HepG2 (cell line): ENCODE results near the gene TNPO3. TPM values are rescaled to one million over a fixed set of nuclear protein-coding genes. Genes with fewer than 3 reads are reported as not detected.

Experiments used
- CCDC6 ChIP-seq: sonication (generic); formaldehyde crosslinking; IDR thresholded peaks from 2 replicates; pipeline ENCODE4 v1.8.1; 2022; ENCODE audit warnings: mild to moderate bottlenecking, missing genetic modification reagents, moderate library complexity
- JARID2 ChIP-seq: sonication (generic); formaldehyde crosslinking; IDR thresholded peaks from 2 replicates; pipeline ENCODE4 v1.8.1; 2023; ENCODE audit warnings: missing genetic modification reagents, inconsistent platforms; ENCODE audit not compliant: insufficient replicate concordance
- NFATC3 ChIP-seq: sonication (generic); formaldehyde crosslinking; IDR thresholded peaks from 2 replicates; pipeline ENCODE4 v1.5.1; 2020; ENCODE audit warnings: mild to moderate bottlenecking, missing genetic modification reagents
- ZNF350 ChIP-seq: sonication (generic); formaldehyde crosslinking; IDR thresholded peaks from 2 replicates; pipeline ENCODE4 v1.4.0; 2020; ENCODE audit warnings: mild to moderate bottlenecking, low read depth, missing genetic modification reagents, borderline replicate concordance
- polyA plus RNA-seq, 8 experiments: library from polyadenylated mRNA; depleted of rRNA in 3 of 8; stranded (reverse) in 7 of 8; unstranded in 1 of 8; fragments of >200 nt; fragmentation: Illumina TruSeq in 4 of 8; extraction: Trizol in 4 of 8; gene quantifications; 2 replicates each; pipeline versions ENCODE4 v1.2.1 to v1.2.3, GENCODE V29; 2011 to 2016; ENCODE audit warnings: low read depth in 4 of 8, missing spikeins in 1 of 8, mixed read lengths in 1 of 8; ENCODE audit not compliant: insufficient read depth in 1 of 8
- total RNA-seq, 5 experiments: library from RNA; depleted of rRNA; stranded (reverse); fragments of >200 nt; fragmentation: Illumina TruSeq; extraction: Trizol; gene quantifications; 2 replicates each; pipeline ENCODE4 v1.2.3, GENCODE V29; 2016; ENCODE audit warnings: low read depth in 1 of 5
- TF ChIP-seq, protein P1 (sequence below): sonication (generic); formaldehyde crosslinking; IDR thresholded peaks from 2 replicates; pipeline ENCODE4 v1.4.0; 2020; ENCODE audit warnings: missing genetic modification reagents, mild to moderate bottlenecking, borderline replicate concordance
- TF ChIP-seq, protein P2 (sequence below): IDR thresholded peaks from 2 replicates; pipeline ENCODE4 v1.6.1; 2012; ENCODE audit warnings: inconsistent platforms
- TF ChIP-seq, protein P3 (sequence below), 2 experiments: sonication (generic) in 1 of 2; formaldehyde crosslinking in 1 of 2; IDR thresholded peaks; 2 replicates each; pipeline versions ENCODE4 v1.4.0 to v1.6.1; 2018 to 2020; ENCODE audit warnings: missing genetic modification reagents in 2 of 2, borderline replicate concordance in 1 of 2, low read depth in 1 of 2, mild to moderate bottlenecking in 1 of 2, missing biosample characterization in 1 of 2
- TF ChIP-seq, protein P4 (sequence below): sonication (generic); formaldehyde crosslinking; IDR thresholded peaks from 2 replicates; pipeline ENCODE4 v1.5.0; 2020; ENCODE audit warnings: mild to moderate bottlenecking, missing genetic modification reagents, moderate library complexity
- TF ChIP-seq, protein P5 (sequence below): sonication (generic); formaldehyde crosslinking; IDR thresholded peaks from 2 replicates; pipeline ENCODE4 v1.8.0; 2022; ENCODE audit warnings: missing genetic modification reagents, mild to moderate bottlenecking, borderline replicate concordance
- TF ChIP-seq, protein P6 (sequence below): sonication (generic); formaldehyde crosslinking; IDR thresholded peaks from 2 replicates; pipeline ENCODE4 v1.5.1; 2020; ENCODE audit warnings: mild to moderate bottlenecking, missing genetic modification reagents, moderate library complexity
- TF ChIP-seq, protein P7 (sequence below): sonication (generic); formaldehyde crosslinking; IDR thresholded peaks from 2 replicates; pipeline ENCODE4 v1.4.0; 2020; ENCODE audit warnings: mild to moderate bottlenecking, missing genetic modification reagents

The TNPO3 gene
- total and polyA plus RNA-seq, 2 of the 13 experiments (the other 11 are each of a cell fraction or from before 2014, with no cell fraction given): 23.8 to 44.6 TPM

DNA sequence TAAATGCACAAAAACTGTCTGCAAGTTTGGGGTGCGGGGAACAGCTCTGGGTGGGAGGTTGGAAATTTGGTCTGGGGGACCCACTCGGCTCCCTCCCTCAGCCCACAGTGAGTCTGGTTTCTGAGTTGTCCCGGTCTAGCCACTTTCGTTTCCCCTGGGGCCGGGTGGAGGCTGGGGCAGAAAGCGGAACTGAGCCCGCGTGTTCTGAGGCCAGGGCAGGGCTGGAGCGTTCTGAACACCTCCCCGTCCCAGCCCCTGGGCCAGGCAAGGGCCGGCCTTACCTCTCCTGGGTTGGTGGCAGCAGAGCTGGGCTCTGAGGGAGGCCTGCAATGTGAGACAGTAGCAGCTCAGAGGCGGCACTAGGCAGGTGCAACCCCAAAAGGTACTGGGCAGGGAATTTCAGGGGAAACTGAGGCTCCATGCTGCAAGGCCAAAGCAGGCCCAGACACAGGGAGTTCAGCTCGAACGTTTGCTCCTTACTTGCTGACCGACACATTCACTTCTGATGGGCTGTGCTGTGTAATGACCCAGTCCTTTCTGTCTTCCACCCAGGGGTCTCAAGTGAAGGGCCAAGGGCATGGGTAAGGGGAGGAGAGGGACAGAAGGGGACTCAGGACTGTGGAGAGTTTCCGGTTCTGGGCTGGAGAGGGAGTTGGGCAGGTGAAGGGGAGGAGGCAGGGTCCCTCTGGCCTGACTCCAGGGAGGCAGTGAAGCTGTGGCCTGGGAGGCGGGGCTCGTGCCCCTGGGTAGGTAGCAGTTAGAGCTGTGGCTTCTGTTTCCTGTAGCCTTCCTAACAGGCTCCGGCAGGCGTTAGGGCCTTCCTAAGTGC is 114.2 kb downstream of the TNPO3 start (continued):
- TF ChIP-seq, protein P1, sequence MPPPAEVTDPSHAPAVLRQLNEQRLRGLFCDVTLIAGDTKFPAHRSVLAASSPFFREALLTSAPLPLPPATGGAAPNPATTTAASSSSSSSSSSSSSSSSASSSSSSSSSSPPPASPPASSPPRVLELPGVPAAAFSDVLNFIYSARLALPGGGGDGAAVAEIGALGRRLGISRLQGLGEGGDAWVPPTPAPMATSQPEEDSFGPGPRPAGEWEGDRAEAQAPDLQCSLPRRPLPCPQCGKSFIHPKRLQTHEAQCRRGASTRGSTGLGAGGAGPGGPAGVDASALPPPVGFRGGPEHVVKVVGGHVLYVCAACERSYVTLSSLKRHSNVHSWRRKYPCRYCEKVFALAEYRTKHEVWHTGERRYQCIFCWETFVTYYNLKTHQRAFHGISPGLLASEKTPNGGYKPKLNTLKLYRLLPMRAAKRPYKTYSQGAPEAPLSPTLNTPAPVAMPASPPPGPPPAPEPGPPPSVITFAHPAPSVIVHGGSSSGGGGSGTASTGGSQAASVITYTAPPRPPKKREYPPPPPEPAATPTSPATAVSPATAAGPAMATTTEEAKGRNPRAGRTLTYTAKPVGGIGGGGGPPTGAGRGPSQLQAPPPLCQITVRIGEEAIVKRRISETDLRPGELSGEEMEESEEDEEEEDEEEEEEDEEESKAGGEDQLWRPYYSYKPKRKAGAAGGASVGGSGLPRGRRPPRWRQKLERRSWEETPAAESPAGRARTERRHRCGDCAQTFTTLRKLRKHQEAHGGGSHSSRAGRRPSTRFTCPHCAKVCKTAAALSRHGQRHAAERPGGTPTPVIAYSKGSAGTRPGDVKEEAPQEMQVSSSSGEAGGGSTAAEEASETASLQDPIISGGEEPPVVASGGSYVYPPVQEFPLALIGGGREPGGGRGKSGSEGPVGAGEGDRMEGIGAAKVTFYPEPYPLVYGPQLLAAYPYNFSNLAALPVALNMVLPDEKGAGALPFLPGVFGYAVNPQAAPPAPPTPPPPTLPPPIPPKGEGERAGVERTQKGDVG (CRISPR knock-in tag): no peak
- TF ChIP-seq, protein P2, sequence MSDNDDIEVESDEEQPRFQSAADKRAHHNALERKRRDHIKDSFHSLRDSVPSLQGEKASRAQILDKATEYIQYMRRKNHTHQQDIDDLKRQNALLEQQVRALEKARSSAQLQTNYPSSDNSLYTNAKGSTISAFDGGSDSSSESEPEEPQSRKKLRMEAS: peak; percentile 41; the same call in 1 of the 2 replicates
- no peak for TF ChIP-seq ZNF350
- TF ChIP-seq, protein P3, sequence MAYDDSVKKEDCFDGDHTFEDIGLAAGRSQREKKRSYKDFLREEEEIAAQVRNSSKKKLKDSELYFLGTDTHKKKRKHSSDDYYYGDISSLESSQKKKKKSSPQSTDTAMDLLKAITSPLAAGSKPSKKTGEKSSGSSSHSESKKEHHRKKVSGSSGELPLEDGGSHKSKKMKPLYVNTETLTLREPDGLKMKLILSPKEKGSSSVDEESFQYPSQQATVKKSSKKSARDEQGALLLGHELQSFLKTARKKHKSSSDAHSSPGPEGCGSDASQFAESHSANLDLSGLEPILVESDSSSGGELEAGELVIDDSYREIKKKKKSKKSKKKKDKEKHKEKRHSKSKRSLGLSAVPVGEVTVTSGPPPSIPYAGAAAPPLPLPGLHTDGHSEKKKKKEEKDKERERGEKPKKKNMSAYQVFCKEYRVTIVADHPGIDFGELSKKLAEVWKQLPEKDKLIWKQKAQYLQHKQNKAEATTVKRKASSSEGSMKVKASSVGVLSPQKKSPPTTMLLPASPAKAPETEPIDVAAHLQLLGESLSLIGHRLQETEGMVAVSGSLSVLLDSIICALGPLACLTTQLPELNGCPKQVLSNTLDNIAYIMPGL (CRISPR knock-in tag; IDR thresholded peaks at IDR 0.05; ENCODE audit: borderline replicate concordance in 1 of 2, low read depth in 1 of 2): peak in 1 of 2 experiments; percentile 30; a peak in 2 of 4 replicates
- TF ChIP-seq NFATC3 (CRISPR knock-in tag): peak; percentile 36; the same call in 1 of the 2 replicates
- TF ChIP-seq, protein P4, sequence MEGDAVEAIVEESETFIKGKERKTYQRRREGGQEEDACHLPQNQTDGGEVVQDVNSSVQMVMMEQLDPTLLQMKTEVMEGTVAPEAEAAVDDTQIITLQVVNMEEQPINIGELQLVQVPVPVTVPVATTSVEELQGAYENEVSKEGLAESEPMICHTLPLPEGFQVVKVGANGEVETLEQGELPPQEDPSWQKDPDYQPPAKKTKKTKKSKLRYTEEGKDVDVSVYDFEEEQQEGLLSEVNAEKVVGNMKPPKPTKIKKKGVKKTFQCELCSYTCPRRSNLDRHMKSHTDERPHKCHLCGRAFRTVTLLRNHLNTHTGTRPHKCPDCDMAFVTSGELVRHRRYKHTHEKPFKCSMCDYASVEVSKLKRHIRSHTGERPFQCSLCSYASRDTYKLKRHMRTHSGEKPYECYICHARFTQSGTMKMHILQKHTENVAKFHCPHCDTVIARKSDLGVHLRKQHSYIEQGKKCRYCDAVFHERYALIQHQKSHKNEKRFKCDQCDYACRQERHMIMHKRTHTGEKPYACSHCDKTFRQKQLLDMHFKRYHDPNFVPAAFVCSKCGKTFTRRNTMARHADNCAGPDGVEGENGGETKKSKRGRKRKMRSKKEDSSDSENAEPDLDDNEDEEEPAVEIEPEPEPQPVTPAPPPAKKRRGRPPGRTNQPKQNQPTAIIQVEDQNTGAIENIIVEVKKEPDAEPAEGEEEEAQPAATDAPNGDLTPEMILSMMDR (CRISPR knock-in tag): no peak
- TF ChIP-seq, protein P5, sequence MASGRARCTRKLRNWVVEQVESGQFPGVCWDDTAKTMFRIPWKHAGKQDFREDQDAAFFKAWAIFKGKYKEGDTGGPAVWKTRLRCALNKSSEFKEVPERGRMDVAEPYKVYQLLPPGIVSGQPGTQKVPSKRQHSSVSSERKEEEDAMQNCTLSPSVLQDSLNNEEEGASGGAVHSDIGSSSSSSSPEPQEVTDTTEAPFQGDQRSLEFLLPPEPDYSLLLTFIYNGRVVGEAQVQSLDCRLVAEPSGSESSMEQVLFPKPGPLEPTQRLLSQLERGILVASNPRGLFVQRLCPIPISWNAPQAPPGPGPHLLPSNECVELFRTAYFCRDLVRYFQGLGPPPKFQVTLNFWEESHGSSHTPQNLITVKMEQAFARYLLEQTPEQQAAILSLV (CRISPR knock-in tag): peak; percentile 11; the same call in 1 of the 2 replicates
- TF ChIP-seq, protein P6, sequence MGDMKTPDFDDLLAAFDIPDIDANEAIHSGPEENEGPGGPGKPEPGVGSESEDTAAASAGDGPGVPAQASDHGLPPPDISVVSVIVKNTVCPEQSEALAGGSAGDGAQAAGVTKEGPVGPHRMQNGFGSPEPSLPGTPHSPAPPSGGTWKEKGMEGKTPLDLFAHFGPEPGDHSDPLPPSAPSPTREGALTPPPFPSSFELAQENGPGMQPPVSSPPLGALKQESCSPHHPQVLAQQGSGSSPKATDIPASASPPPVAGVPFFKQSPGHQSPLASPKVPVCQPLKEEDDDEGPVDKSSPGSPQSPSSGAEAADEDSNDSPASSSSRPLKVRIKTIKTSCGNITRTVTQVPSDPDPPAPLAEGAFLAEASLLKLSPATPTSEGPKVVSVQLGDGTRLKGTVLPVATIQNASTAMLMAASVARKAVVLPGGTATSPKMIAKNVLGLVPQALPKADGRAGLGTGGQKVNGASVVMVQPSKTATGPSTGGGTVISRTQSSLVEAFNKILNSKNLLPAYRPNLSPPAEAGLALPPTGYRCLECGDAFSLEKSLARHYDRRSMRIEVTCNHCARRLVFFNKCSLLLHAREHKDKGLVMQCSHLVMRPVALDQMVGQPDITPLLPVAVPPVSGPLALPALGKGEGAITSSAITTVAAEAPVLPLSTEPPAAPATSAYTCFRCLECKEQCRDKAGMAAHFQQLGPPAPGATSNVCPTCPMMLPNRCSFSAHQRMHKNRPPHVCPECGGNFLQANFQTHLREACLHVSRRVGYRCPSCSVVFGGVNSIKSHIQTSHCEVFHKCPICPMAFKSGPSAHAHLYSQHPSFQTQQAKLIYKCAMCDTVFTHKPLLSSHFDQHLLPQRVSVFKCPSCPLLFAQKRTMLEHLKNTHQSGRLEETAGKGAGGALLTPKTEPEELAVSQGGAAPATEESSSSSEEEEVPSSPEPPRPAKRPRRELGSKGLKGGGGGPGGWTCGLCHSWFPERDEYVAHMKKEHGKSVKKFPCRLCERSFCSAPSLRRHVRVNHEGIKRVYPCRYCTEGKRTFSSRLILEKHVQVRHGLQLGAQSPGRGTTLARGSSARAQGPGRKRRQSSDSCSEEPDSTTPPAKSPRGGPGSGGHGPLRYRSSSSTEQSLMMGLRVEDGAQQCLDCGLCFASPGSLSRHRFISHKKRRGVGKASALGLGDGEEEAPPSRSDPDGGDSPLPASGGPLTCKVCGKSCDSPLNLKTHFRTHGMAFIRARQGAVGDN (CRISPR knock-in tag): peak; percentile 85
- TF ChIP-seq CCDC6: peak; percentile 64; the same call in 1 of the 2 replicates
- no peak for TF ChIP-seq JARID2 (CRISPR knock-in tag)
- TF ChIP-seq, protein P7, sequence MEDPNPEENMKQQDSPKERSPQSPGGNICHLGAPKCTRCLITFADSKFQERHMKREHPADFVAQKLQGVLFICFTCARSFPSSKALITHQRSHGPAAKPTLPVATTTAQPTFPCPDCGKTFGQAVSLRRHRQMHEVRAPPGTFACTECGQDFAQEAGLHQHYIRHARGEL: 0 out of 2 replicates have a peak, but pooled peaks have one; percentile 14
